DMS53 (cell line): ENCODE data around the gene SORD.
"Not testable (repeated sequence)": the region's sequence is repeated elsewhere in the genome, so short reads cannot be mapped to it uniquely, and the experiment has no call there.

ENCODE experiments used
- DNase-seq: peaks from one replicate; lab custom pipeline; 2025; lab: John Stamatoyannopoulos, UW

The SORD gene

DNA sequence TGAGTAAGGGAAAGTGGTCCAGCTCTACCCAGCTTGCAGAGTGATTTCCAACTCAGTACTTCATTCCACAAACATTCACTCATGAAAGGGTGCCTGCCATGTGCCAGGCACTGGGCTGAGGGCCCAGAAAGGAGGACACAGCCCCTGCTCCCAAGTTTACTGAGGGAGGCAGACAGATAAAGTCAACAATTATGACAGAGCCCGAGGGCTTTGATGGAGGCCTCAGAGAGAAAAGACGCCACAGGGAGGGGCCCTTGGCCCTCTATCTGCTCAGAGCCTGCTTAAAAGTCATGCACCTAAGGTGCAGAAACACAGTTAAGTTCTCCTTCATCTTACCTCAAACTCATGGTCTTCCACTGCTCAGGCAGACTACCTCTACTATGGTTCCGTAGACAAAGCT is 1.7 kb downstream of the SORD start:
- not testable (repeated sequence) for DNase-seq

DNA sequence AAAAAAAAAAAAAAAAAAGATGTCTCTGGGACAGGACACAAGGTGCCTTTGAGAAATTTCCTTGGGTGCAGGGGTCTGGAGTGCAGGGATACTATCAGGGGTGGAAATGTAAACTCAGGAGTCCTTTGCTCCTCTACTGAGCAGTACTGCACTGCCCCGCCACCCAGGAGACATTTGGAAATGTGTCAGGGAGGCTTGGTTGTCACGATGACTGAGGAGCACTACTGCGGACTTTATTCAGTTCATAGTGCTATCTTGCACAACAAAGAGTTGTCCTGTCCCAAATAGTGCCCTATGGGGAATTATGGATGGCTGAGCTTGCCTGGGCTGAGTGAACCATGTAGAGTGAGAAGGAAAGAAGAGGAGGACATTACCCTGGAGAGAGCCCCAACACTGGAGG is 2.6 kb downstream of the SORD start:
- not testable (repeated sequence) for DNase-seq

DNA sequence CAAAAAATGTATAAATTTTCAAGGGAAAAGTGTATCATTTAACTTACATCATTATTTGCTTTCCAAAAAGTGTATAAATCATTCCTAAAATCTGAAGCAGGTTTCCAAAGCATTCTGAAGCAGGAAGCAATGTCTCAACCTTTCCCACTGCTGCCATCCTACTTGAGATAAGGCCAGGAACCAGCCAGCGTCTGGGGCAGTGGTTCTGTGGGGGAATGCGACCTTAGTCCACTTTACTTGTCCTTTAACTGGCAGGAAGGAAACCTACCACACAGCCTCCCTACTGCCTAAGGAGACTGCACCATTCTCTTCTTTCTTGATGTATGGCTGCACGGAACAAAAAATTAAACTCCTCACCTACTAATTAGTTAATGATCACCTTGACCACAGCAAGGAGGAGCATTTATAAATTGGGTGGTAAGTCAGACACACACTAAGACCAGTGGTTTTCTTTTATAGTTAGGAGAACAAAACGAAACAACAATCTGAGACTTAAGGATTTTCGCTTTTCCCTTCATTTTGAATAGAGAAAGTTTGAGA is 3.7 kb downstream of the SORD start:
- DNase-seq, result no peak

DNA sequence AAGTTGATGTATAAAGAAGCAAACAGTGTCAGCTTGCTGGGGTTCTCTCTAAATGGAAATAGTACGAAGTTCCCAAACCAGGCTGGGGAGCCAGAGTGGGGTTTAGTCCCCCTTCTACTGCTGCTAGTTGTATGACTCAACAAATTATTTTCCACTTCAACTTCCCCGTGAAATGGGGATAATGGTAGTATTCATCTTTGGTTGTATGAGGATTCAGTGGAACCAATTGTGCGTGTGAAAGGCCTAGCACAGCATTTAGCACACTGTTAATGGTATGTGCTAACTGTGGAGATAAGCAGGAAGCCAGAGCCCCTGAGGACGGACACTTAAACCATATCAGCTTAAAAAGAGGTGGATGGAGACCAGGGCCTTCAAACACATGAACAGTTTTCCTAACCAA is 4.2 kb downstream of the SORD start:
- DNase-seq, result no peak

- DNase-seq, result no peak
These were observed 7.7 kb downstream of the SORD start for GRCh38 chr15:45030743-45031142.

DNA sequence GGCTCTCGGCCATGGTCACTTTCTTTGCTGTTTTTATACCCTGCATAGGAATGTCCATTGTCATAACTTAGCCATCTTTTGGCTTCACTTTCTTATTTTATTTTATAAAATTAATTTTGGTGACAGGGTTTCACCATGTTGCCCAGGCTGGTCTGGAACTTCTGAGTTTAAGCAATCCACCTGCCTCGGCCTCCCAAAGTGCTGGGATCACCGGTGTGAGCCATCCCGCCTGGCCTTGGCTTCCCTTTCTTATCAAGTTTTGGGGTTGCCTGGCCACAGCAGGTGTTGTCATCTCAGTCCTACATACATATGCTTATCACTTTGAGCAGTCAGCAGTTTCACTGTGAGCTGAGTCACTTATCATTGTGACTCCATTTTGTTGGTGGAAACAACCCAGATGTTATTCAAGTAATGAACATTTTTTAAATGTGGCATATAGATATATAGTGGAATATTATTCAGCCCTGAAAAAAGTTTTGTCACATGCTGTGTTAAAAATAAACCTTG is 8.6 kb downstream of the SORD start:
- DNase-seq, result not testable (repeated sequence)

DNA sequence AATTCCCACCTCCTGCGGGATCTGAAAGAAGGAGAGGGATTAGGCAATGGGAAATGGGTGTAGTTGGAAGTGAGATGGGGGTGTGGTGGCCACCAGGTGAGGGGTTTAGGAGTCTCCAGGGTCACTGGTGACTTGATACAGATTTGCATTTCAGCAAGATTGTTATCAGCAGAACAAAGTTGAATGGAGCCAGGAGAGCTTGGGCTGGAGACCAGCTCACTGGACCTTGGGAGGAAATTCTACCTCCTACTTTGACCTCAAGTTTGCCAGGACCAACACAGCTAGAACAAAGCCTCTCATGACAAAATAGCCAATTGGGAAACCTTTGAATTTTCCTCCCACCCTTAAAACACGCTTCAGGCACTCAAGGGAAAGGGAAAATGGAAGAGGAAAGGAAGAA is 9.5 kb downstream of the SORD start:
- not testable (repeated sequence) for DNase-seq

DNA sequence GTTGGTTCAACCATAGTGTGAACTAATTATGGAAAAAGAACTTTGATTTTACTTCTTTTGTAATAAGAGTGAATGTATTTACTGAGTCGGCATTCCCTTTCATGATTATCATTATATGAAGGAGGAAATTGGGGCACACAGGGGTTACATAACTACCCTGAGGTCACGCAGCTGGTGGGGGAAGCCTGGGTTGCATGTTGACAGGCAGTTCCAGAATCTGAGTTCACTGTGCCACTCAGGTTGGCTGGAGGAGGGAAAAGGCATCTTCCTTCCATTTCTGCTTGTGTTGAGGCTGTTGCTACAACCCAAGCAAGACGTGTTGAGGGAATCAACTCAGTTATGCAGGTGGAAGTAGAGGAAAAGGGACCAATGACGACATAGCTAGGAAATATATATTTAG is 11.1 kb downstream of the SORD start:
- DNase-seq, result not testable (repeated sequence)

GRCh38 chr15:45034600-45035375 is 11.8 kb downstream of the SORD start:
- not testable (repeated sequence) for DNase-seq

GRCh38 chr15:45036812-45037781 is 14.1 kb downstream of the SORD start:
- DNase-seq, result peak; percentile 93

DNA sequence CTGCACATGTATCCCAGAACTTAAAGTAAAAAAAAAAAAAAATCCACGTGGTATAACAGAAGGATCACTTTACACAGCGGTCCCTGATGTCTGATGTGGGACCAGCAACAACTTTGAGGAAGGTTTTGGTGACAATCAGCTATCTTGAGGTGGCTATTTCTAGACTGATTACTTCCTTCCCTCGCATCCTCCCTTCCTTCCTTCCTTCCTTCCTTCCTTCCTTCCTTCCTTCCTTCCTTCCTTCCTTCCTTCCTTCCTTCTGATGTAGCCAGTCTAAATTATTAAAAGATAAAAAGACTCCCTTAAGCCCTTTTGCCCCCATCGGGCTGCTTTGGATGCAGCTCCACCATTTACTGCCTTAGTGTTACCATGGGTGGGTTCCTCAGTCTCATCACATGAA is 14.9 kb downstream of the SORD start:
- DNase-seq, result no peak

- not testable (repeated sequence) for DNase-seq
These were observed 17.4 kb downstream of the SORD start for GRCh38 chr15:45040396-45040795.

- DNase-seq, result not testable (repeated sequence)
These were observed 18.5 kb downstream of the SORD start for GRCh38 chr15:45041538-45041937.

DNA sequence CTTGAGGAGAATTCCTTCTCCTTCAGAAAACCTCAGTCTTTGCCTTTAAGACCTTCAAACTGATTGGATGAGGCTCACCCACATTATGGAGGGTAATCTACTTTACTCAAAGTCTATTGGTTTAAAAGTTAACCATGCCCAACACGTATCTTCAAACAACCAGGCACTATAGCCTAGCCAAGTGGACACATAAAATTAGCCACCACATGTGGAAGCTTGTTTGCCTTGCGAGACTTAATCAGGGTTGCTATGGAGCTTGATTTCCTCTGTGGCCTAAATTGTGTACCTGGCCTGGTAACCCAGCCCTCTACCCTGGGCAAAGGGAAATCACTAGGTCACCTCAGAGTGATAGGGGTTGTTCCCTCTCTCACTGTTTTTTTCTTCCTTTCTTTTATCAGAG is 19.9 kb downstream of the SORD start:
- DNase-seq, result not testable (repeated sequence)

DNA sequence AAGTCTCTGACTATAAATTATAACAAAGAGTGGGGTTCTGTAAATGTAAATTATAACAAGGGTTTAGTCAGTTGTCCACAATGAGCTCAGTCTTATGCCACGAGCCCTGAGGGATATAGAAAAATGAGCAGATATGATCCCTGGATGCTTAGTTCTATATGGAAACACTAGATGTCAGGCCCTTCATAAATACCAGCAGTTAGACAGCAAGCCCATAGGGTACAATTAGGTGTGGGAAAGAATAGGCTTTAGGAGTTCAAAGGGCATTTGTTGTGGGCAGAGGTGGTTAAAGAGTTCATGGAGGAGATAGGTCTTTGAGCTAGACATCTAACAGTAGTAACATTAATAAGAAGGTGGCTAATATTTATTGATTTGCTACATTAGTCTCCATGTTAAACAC is 21.3 kb downstream of the SORD start:
- not testable (repeated sequence) for DNase-seq

DNA sequence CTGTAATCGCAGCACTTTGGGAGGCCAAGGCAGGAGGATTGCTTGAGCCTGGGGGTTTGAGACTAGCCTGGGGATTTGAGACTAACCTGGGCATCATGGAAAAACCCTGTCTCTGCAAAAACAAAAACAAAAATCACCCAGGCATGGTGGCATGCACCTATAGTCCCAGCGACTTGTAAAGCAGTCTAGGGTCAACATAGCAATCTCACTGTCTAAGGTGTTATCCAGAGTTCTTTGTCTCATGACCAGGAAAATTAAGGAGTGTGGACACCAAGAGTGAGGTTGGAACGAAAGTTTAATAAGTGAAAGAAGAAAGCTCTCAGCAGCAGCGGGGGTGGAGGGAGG is 25.4 kb downstream of the SORD start:
- DNase-seq, result not testable (repeated sequence)

DNA sequence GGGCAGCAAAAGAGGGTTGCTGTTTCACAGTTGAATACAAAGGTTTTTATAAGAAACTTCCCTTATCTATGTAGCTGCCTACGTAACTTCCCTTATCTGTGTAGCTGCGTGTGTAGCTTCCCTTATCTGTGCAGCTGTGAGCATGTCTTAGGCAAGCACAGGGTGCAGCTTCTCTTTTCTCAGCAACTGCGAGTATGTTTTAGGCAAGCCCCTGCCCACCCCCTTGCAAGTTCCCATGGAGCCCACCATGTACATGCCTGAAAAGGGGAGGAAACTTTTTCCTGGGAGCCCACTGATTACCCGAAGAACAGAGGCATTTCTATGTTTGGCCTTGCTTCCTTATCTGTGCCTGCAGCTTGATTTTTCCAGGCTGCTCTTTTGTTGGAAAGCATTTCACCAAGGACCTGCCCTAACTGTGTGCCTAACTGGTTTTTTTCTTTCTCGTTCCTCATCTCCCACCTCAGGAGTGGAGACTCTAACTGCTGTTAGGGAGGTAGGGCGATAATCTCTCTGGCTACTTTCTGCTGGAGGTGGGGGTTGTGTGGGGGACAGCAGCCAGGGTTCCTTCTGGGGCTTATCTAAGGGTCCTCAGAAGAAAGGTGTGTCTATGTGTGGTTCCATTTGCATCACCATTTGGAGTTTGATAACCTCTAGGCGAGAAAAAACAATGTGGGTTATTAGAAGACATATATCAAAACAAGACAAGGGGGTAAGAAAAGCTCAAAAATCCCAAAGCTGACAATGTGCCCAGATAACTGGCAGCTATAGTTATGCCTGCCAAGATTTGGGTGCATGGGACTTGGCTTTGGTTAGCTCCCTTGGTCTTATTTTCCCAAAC is 26.0 kb downstream of the SORD start:
- no peak for DNase-seq

DNA sequence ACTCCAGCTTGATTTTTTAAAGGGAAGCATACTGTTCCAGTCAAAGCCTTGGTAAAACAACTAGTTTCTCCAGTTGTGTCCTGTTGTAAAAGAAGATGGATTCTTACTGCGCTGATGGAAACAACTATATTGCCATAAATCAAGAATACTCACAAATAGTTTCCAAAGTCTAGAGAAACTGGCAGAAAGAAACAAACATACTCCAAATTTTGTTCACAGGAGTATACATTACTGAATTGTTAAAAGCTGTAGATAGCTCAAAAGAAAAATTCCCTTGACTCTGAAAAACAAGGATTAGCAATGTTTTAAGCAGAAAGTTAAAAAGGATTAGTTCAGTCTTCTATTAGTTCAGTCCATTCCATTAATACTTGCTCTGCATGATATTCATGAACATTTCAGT is 27.6 kb downstream of the SORD start:
- DNase-seq, result no peak

DNA sequence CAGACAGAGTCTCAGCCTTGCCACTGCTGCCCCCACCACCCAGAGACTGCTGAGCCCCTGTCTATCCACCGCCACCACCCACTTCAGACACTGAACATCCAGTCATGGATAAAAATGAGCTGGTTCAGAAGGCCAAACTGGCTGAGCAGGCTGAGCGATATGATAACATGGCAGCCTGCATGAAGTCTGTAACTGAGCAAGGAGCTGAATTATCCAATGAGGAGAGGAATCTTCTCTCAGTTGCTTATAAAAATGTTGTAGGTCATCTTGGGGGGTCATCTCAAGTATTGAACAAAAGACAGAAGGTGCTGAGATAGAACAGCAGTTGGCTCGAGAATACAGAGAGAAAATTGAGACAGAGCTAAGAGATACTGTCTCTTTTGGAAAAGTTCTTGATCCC is 29.7 kb downstream of the SORD start:
- not testable (repeated sequence) for DNase-seq

DNA sequence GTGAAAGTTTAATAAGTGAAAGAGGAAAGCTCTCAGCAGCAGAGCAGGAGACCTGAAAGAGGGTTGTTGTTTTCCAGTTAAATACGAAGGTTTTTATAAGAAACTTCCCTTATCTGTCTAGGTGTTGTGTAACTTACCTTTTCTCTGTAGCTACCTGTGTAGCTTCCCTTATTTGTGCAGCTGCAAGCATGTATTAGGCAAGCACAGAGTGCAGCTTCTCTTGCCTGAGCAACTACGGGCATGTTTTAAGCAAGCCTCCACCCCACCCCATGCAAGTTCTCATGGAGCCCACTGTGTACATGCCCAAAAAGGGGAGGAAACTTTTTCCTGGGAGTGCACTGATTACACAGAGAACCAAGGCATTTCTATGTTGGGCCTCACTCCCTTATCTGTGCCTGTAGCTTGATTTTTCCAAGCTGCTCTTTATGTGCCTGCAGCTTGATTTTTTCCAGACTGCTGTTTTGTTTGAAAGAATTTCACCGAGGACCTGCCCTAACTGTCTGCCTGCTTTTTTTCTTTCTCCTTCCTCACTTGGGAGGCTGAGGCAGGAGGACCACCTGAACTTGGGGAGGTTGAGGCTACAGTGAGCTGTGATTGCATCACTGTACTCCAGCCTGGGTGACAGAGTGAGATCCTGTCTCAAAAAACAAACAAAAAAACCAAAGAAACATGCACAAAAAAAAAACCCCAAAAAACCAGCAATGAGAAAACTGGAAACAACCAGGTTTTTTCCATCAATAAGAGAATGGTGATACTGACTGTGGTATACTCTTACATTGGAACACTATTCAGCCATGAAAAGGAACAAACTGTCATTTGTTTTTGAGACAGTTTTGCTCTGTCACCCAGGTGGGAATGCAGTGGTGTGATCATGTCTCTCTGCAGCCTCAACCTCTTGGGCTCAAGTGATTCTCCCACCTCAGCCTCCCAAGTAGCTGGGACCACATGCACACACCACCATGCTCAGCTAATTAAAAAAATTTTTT is 36.0 kb downstream of the SORD start:
- DNase-seq, result not testable (repeated sequence)
